22Rv1 (cell line): ENCODE data around the gene PHACTR1.

Source experiments
- H3K27ac ChIP-seq: fragments of 450-650 bp; 2 replicates; pipeline ENCODE4 v1.5.1; 2017
- ZFX ChIP-seq: fragments of 450-650 bp; IDR thresholded peaks from 2 replicates; pipeline ENCODE4 v1.6.1; 2017; ENCODE audit warnings: antibody characterized with exemption, borderline replicate concordance
- TF ChIP-seq, protein P1 (sequence below): fragments of 450-650 bp; IDR thresholded peaks from 2 replicates; pipeline ENCODE4 v1.5.1; 2017; ENCODE audit warnings: mild to moderate bottlenecking

The PHACTR1 gene

DNA sequence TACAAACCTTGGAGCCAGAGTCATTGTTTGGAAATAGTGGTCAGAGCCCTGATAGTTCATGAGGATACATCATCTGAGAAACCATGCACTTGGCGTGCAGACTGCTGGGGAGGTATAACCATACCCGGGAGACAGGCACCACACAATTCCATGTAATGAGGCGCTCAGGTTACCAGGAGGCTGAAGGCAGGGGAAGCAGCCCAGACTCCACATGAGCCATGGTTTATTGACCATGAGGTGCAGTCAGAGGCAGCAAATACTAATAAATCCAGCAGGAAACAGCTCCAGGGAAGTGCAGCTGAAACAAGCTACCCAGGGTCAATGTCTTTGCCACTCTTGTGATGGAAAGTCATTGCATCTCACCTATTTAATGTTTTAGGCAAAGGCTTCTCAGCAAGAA lies 455.7 kb downstream of the PHACTR1 start:
- TF ChIP-seq, protein P1, sequence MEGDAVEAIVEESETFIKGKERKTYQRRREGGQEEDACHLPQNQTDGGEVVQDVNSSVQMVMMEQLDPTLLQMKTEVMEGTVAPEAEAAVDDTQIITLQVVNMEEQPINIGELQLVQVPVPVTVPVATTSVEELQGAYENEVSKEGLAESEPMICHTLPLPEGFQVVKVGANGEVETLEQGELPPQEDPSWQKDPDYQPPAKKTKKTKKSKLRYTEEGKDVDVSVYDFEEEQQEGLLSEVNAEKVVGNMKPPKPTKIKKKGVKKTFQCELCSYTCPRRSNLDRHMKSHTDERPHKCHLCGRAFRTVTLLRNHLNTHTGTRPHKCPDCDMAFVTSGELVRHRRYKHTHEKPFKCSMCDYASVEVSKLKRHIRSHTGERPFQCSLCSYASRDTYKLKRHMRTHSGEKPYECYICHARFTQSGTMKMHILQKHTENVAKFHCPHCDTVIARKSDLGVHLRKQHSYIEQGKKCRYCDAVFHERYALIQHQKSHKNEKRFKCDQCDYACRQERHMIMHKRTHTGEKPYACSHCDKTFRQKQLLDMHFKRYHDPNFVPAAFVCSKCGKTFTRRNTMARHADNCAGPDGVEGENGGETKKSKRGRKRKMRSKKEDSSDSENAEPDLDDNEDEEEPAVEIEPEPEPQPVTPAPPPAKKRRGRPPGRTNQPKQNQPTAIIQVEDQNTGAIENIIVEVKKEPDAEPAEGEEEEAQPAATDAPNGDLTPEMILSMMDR, result no peak
- no peak for TF ChIP-seq ZFX
- no peak overlapping the region for H3K27ac ChIP-seq

DNA sequence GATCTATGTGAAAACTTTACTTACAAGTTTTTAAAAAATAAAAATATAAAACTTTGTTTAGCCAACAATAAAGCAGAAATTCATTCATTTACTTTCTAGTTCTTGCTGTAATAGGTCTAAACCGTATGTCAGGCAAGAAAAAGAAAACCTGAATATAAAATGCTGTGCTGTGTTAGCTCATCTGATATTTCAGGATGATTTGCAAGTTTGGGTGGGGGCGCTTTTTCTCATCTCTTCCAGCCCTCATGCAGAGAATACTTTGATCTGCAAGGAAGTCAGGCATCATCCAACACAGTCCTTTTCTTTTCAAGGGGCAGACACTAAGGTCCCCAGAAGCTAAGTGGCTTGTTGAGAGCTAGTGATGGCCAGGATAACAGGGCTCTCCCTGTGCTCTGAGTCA lies 458.5 kb downstream of the PHACTR1 start:
- H3K27ac ChIP-seq, result no peak overlapping the region
- TF ChIP-seq ZFX, result no peak
- TF ChIP-seq, protein P1, result no peak

DNA sequence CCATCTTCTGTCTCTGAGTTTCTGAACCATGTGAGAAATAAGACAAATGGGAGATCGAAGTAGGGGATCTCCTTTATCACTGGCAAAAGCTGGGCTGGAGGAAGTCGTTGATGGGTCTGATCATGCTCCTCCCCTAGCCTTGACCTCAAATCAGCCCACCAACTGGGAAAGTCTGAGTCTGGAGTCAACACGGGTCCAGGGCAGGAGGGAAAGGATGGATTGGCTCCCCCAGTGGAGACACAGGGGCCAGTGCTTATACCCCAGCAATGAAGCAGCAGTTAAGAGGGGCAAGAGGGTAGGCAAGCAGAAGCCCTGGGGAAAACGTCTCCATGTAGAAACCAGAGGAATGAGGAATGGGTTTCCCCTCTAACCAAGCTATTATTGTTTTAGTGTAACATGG lies 459.2 kb downstream of the PHACTR1 start:
- H3K27ac ChIP-seq, result no peak overlapping the region
- TF ChIP-seq, protein P1, result no peak
- TF ChIP-seq ZFX, result no peak

DNA sequence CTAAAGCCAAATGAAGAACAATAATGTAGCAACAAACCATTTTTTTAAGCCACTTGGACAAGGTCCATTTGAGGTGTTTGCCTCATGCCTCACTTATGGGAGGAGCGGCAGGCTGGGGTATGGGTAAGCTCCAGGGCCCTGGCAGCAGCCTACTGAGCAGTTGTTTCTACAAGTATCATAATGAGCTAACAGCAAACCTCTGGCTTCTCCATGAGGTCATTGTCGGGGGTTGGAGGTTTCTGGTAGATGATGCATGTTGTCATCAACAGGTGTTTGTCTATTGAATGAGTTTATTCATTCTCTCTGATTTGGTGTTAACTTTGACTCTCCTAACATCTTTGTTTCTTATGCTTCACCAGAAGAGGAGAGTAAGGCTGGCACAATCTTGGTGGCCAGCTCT lies 461.1 kb downstream of the PHACTR1 start:
- TF ChIP-seq, protein P1, result no peak
- TF ChIP-seq ZFX, result no peak

DNA sequence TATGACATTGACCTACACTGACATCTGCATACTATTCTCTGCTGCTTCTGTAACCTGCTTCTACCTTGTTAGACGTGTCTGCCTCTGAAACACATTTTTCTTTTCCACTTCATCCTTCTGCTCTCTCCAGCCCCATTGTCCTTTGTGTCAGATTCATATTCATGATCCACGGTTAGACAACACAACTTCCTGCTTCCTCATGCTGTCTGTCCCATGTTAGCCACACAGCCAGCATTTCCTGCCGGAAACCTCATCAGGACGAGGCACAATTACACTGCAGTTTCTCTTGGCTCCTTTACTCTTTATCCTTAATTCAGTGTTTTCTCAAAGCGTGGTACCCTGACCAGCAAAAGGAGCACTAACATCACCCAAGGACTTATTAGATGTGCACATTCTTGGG lies 461.5 kb downstream of the PHACTR1 start:
- TF ChIP-seq, protein P1, result no peak
- no peak for TF ChIP-seq ZFX
- no peak overlapping the region for H3K27ac ChIP-seq

More for the DNA sequence above, 461.1 kb downstream of the PHACTR1 start:
- H3K27ac ChIP-seq, result no peak overlapping the region

DNA sequence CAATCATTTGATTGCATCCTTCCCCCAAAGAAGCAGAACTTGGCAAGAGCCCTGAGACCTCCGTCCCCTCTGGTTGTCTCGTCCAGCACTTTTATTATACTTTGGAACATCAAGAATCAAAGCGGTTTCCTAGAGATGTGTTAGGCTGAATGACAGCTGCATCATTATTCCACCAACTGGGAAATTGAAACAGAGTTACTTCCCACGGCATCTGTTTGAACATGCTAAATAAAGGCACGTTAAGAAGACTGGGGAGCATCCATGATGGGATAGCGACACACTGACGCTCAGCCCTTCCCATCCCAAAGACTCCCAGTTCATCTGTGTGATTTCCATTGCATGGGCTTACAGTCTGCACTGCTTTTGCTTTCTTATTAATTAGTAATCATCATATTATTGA lies 464.0 kb downstream of the PHACTR1 start:
- no peak overlapping the region for H3K27ac ChIP-seq
- no peak for TF ChIP-seq ZFX
- TF ChIP-seq, protein P1, result no peak

DNA sequence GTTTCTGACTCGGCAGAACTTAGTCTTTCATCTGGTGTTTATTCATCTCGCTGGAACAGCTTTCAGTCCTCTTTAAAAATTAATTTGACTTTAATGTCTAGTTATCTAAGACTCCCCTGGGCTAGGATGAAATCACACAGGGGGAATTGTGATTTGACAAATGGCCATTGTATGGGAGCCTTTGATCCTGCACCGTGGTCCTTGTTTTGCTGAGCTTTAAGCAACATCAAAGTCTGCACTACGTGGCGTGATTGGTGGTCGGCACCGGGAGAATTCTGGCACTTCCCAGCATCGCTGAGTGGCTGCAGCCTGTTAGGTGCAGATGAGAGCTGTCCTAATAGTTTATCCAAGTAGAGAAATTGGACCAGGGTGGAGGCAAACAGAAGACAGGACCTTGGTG lies 464.8 kb downstream of the PHACTR1 start:
- H3K27ac ChIP-seq, result no peak overlapping the region
- TF ChIP-seq, protein P1, result no peak
- no peak for TF ChIP-seq ZFX
